NCI-H510A treated with DMSO at 0.1 percent for 48 hours (cell line): ENCODE results near the gene WDR83.
"Not testable (repeated sequence)": the region's sequence is repeated elsewhere in the genome, so short reads cannot be mapped to it uniquely, and the experiment has no call there.

ENCODE experiments used
- DNase-seq: peaks from one replicate; lab custom pipeline; 2025; lab: John Stamatoyannopoulos, UW

Gene WDR83

GRCh38 chr19:12687496-12688196 lies 21.0 kb downstream of the WDR83 start, which contains the start of gene GNG14:
TSS of gene GNG14 (plus strand) at chr19:12687998. CDS start at chr19:12688049, 51 bp downstream.
- DNase-seq, result no peak

- DNase-seq, result no peak
These were observed 22.4 kb downstream of the WDR83 start for GRCh38 chr19:12689012-12689411.

DNA sequence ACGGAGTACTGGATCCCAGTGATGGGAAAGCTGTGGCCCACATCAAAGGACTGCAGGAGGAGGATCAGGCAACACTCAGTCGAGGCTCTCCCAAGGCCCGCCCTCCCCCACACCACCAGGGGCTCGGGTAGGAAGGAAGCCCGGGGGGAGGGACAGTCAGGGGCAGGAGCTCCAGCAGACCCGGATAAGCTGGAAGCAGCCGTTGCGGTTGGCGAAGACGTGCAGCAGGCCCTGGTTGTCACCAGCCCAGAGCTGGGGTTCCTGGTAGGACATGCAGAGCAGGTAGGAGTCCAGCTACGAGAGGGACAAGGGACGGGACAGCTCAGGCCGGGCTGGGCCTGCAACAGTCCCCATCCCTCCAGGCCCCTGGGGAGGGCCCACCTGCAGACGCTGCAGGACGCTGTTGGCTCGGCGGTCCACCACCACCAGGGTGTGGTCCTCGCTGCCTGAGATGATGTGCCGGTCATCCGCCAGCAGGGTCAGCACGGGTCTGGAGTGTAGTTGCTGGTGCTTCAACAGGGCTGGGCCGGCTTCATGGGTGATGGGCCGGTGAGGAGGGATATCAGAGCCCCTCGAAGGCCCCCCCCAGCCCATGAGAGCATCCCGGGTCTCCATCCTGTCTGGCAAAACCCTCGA lies 23.1 kb downstream of the WDR83 start:
- DNase-seq, result no peak

DNA sequence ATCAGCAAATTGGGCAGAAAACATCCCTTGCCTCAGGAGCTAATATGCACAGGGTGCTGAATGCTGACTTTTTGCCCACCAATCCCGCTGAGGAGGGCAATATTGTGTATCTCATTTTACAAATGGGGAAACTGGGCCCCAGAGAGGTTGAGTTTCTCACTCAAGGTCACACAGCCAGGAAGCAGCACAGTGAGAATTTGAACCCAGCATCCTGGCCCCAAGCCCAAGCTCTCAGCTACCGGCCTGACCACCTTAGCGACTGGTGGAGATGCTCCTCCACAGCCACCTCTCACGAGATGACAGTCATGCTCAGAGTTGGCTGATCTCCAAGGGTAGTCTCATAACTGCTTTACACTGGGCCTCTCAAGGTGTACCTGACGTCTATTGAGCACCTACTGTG lies 26.4 kb downstream of the WDR83 start:
- DNase-seq, result no peak

GRCh38 chr19:12694641-12695040 lies 28.0 kb downstream of the WDR83 start:
- DNase-seq, result no peak

- DNase-seq, result no peak
These were observed 28.5 kb downstream of the WDR83 start for GRCh38 chr19:12695096-12695495.

GRCh38 chr19:12695514-12695913 lies 28.9 kb downstream of the WDR83 start:
- DNase-seq, result no peak

- no peak for DNase-seq
These were observed 29.4 kb downstream of the WDR83 start for GRCh38 chr19:12695997-12696365.

DNA sequence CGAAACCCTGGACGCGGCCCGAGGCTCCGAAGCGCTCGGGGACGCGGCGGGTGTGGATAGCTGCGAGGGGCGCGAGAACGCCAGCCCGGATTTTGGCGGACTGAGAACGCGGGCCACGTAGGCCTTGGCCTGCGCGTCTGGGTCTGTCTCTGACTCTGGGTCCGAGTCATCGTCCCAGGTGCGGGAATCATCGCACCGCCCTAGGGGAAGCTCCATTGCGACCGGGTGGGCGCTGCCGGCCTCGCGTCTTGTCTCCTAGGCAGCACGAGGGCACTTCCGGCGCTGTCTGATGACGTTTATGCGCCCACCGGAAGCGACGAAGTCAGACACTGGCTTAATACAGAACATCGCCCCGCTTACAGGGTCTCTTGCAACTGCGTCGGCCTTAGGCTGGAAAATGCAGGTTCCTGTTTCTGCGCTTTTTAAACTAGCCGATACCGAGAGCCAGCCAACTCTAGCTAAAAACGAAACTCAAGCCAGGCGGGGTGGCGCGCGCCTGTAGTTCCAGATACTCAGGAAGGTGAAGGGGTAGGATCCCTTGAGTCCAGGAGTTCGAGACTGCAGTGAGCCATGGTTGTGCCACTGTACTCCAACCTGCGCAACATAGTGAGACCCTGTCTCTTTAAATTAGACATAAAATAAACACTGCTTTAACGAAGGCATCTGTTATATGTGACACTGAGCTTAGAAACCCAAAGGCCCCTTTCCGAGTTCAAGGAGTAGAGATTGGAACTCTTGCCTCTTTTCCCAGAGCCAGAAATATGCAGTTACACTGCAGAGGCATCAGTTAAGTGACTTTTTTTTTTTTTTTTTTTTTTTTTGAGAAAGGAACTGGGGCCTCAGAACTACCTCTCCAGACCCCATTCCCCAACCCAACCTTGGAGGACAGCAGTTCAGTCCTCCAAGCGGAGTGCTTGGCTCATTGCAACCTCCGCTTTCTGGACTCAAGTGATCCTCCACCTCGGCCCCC lies 30.0 kb downstream of the WDR83 start, which contains the start of gene FBXW9:
FBXW9 (minus strand) TSS at position 266 of the 970 bp plus-strand sequence; CDS start at position 216, 50 bp downstream.
- DNase-seq, result peak; percentile 90

GRCh38 chr19:12697425-12697824 lies 30.8 kb downstream of the WDR83 start:
- DNase-seq, result not testable (repeated sequence)

- DNase-seq, result no peak
These were observed 31.5 kb downstream of the WDR83 start for GRCh38 chr19:12698138-12698537.

- DNase-seq, result no peak
These were observed 35.1 kb downstream of the WDR83 start for GRCh38 chr19:12701596-12702282.

DNA sequence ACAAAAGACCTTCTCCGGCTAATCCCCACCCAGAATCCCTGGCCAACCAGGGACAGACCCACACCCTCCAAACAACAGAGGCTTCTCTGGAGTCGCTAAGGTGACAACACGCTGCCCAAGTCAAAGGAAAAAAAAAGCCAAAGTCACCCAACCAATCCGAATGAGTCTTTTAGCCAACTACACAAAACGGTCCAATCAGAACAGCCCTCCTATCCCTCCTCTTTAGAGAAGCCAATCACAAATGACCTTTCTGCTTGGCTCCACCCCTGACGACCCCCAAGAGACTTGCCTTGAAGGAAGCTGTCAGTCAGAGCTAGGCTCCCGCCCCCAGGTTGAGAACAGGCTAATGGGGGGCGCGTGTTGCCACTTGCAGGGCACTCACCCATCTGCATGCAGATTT lies 36.4 kb downstream of the WDR83 start:
- peak; percentile 16 for DNase-seq

- no peak for DNase-seq
These were observed 38.6 kb downstream of the WDR83 start for GRCh38 chr19:12705169-12705568.

DNA sequence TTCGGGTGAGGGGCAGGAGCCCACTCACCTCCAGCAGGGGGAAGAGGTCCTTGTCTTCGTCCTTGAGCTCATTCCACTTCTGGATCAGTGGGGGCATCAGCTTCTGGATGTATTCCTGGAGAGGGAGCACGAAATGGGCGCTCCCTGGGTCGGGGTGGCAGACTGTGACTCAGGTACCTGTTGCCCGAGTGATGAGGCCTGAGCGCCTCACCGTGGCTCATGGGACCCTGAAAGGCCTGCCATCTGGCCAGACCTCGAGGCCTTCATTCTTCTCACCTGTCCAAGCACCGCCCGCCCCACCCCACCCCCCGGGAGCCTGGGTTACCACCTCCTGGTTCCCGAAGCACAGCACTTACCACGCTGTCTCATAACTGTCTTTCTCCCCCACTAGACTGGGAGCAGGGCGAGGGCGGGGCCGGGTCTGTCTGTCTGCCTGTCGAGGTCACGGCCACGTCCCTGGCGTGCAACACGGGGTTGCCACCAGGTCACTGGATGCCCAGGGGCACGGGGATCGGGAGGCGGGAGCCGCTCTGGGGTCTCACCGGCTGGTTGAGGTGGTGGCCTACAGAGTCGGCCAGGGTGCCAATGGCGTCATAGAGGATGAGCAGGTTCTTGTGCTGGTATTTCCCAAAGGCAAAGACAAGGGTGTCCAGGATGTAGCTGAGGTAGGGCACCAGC lies 39.2 kb downstream of the WDR83 start:
- no peak for DNase-seq

- no peak for DNase-seq
These were observed 39.7 kb downstream of the WDR83 start for GRCh38 chr19:12706332-12706718.

- no peak for DNase-seq
These were observed 42.0 kb downstream of the WDR83 start for GRCh38 chr19:12708641-12709040.

DNA sequence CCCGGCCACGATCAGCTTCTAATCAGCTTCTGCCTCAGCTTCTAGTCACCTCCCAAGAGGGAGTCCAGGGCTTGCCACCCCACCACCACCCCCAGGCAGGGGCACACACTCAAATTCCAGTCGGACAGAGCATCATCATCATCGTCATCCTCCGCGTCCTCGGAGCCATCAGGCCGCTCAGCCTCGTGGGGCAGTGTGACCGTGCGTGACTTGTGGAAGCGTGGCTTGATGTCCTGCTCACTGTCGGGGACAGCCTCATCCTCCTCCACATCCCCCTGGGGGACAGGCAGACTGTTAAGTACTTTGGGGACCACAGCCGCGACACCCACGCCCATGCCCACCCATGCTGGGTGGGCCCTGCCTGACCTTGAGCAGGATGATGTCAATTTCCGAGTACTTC lies 44.6 kb downstream of the WDR83 start:
- DNase-seq, result no peak

DNA sequence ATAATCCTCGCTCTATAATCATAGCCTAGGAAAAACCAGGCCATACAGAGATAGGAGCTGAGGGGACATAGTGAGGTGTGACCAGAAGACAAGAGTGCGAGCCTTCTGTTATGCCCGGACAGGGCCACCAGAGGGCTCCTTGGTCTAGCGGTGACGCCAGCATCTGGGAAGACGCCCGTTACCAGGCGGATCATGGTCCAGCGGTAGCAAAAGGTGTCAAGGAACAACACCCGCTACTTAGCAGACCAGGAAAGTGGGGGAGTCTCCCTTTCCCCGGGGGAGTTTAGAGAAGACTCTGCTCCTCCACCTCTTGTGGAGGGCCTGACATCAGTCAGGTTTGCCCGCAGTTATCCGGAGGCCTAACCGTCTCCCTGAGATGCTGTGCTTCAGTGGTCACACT lies 45.5 kb downstream of the WDR83 start:
- DNase-seq, result not testable (repeated sequence)

- not testable (repeated sequence) for DNase-seq
These were observed 46.7 kb downstream of the WDR83 start for GRCh38 chr19:12713304-12713703.

DNA sequence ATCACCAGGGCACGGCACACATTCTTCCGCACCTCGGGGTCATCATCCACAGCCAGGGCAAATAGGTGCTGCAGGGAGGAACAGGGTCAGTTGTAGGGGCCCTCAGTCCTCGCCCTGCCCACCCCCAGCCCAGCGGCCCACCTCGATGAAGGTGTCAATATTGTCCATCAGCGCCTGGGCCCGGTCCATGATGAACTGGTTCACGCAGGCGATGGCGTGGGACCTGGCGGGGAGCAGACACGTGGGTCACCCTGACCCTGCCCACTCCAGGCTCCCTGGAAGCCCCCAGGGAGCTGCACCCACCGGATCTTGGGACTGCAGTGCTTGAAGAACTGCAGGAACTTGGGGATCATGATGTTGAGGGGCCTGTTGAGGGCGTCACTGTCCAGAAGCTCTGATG lies 48.5 kb downstream of the WDR83 start:
- no peak for DNase-seq
